A549 (cell line): ENCODE results near the gene SPATA13. TPM values are rescaled to one million over a fixed set of nuclear protein-coding genes. Genes with fewer than 3 reads are reported as not detected.

Experiments used
- ATAC-seq, 2 experiments: fragments of 200-7000 bp in 1 of 2; fragments of >200 bp in 1 of 2; cut with Nextera tagmentation in 1 of 2; cut with Tn5 transposase in 1 of 2; 3 replicates each; pipeline versions ENCODE4 v1.8.0 to v1.9.1; 2018 to 2020; ENCODE audit warnings: mild to moderate bottlenecking in 1 of 2, moderate library complexity in 1 of 2
- CTCF ChIA-PET: fragments of 300-600 bp; sonication (Branson Sonifier 250); formaldehyde crosslinking; extraction: SDS; loops from one replicate; lab custom pipeline; 2021; ENCODE audit warnings: antibody characterized with exemption, inconsistent platforms; lab: Yijun Ruan, JAX
- POLR2A ChIA-PET: fragments of 350-600 bp; formaldehyde crosslinking; extraction: SDS; loops from one replicate; lab custom pipeline; 2021; ENCODE audit warnings: antibody characterized with exemption, inconsistent platforms; lab: Yijun Ruan, JAX
- DNase-seq, 2 experiments: peaks; one replicate each; pipeline versions ENCODE4 v3.0.0 to v3.0.0-alpha.2; 2011 to 2016; ENCODE audit warnings: low read depth in 1 of 2, low spot score in 1 of 2
- FAIRE-seq: peaks from 2 replicates; lab custom pipeline; 2011; peaks lifted over from hg19 to GRCh38; lab: Jason Lieb, UNC
- H3K27ac ChIP-seq, 2 experiments: fragments of >200 bp; sonication (Bioruptor Twin); formaldehyde crosslinking; 3 replicates each; pipeline ENCODE4 v1.5.1; 2016 to 2017
- H3K4me1 ChIP-seq: fragments of >200 bp; sonication (Bioruptor Twin); formaldehyde crosslinking; 3 replicates; pipeline ENCODE4 v1.6.1; 2016
- H3K4me2 ChIP-seq: fragments of >200 bp; sonication (Bioruptor Twin); formaldehyde crosslinking; 3 replicates; pipeline ENCODE4 v1.6.1; 2016
- H3K4me3 ChIP-seq: fragments of >200 bp; sonication (Bioruptor Twin); formaldehyde crosslinking; 3 replicates; pipeline ENCODE4 v1.5.1; 2016
- H3K9me3 ChIP-seq: fragments of >200 bp; sonication (Bioruptor Twin); formaldehyde crosslinking; 3 replicates; pipeline ENCODE4 v1.6.1; 2016
- BHLHE40 ChIP-seq: IDR thresholded peaks from 2 replicates; pipeline ENCODE4 v1.6.1; 2012; ENCODE audit warnings: low read depth, low read length, inconsistent platforms
- CBX2 ChIP-seq: fragments of 200-600 bp; sonication (generic); IDR thresholded peaks from 2 replicates; pipeline ENCODE4 v1.6.1; 2016; ENCODE audit warnings: low read depth, mild to moderate bottlenecking, borderline replicate concordance
- CHD4 ChIP-seq: fragments of 200-600 bp; sonication (generic); IDR thresholded peaks from 2 replicates; pipeline ENCODE4 v1.6.1; 2016; ENCODE audit warnings: antibody characterized with exemption, mild to moderate bottlenecking, borderline replicate concordance
- E2F6 ChIP-seq: IDR thresholded peaks from 2 replicates; pipeline ENCODE4 v1.6.1; 2012; ENCODE audit warnings: low read depth, borderline replicate concordance
- ESRRA ChIP-seq: fragments of 150-350 bp; IDR thresholded peaks from 2 replicates; pipeline ENCODE4 v1.6.1; 2014; ENCODE audit warnings: mild to moderate bottlenecking, low read length, borderline replicate concordance
- FOSB ChIP-seq: fragments of 250-450 bp; sonication (Bioruptor Pico); IDR thresholded peaks from 2 replicates; pipeline ENCODE4 v1.5.0; 2020; ENCODE audit warnings: mild to moderate bottlenecking, moderate library complexity
- FOSL2 ChIP-seq, 2 experiments: fragments of 450-650 bp in 1 of 2; fragments of >200 bp in 1 of 2; sonication (Bioruptor Twin) in 1 of 2; formaldehyde crosslinking; IDR thresholded peaks; 2 replicates each; pipeline versions ENCODE4 v1.5.0 to v1.6.1; 2016 to 2020; ENCODE audit warnings: mild to moderate bottlenecking in 1 of 2, moderate library complexity in 1 of 2
- GATA3 ChIP-seq: IDR thresholded peaks from 2 replicates; pipeline ENCODE4 v1.6.1; 2012; ENCODE audit warnings: borderline replicate concordance
- HDAC2 ChIP-seq: fragments of 200-600 bp; sonication (generic); IDR thresholded peaks from 2 replicates; pipeline ENCODE4 v1.6.1; 2016
- HEYL ChIP-seq: fragments of 250-450 bp; sonication (Bioruptor Pico); IDR thresholded peaks from 2 replicates; pipeline ENCODE4 v1.8.0; 2021; ENCODE audit warnings: mild to moderate bottlenecking, moderate library complexity
- HOXB13 ChIP-seq: fragments of 250-450 bp; sonication (Bioruptor Pico); IDR thresholded peaks from 2 replicates; pipeline ENCODE4 v1.5.0; 2020; ENCODE audit warnings: low read depth, mild to moderate bottlenecking, moderate library complexity
- HOXB5 ChIP-seq: fragments of 250-450 bp; sonication (Bioruptor Pico); IDR thresholded peaks from 2 replicates; pipeline ENCODE4 v1.5.0; 2020; ENCODE audit warnings: mild to moderate bottlenecking, moderate library complexity
- JUNB ChIP-seq: fragments of >200 bp; sonication (Bioruptor Twin); formaldehyde crosslinking; IDR thresholded peaks from 2 replicates; pipeline ENCODE4 v1.6.1; 2016
- KDM5A ChIP-seq: fragments of 200-600 bp; sonication (generic); IDR thresholded peaks from 2 replicates; pipeline ENCODE4 v1.6.1; 2016; ENCODE audit warnings: antibody characterized with exemption, mild to moderate bottlenecking
- MAFK ChIP-seq: fragments of 450-650 bp; IDR thresholded peaks from 2 replicates; pipeline ENCODE4 v1.6.1; 2014; ENCODE audit not compliant: partially characterized antibody
- MAZ ChIP-seq: fragments of 150-350 bp; IDR thresholded peaks from 2 replicates; pipeline ENCODE4 v1.6.1; 2014; ENCODE audit warnings: antibody characterized with exemption, low read depth, low read length, borderline replicate concordance
- POLR2A ChIP-seq: IDR thresholded peaks from 2 replicates; pipeline ENCODE4 v1.6.1; 2012; ENCODE audit warnings: mild to moderate bottlenecking, low read length
- POLR2AphosphoS2 ChIP-seq: conservative IDR thresholded peaks from 2 replicates; pipeline ENCODE4 v1.6.1; 2012; ENCODE audit warnings: low read length, improper control_type of control experiment, inconsistent platforms
- RARB ChIP-seq: fragments of 250-450 bp; sonication (Bioruptor Pico); IDR thresholded peaks from 2 replicates; pipeline ENCODE4 v1.8.0; 2021; ENCODE audit warnings: mild to moderate bottlenecking, moderate library complexity
- RCOR1 ChIP-seq: fragments of 150-350 bp; IDR thresholded peaks from 2 replicates; pipeline ENCODE4 v1.6.1; 2014; ENCODE audit warnings: antibody characterized with exemption, low read length, low read depth
- TP53 ChIP-seq: fragments of 250-450 bp; sonication (Bioruptor Pico); IDR thresholded peaks from 2 replicates; pipeline ENCODE4 v1.5.0; 2021; ENCODE audit warnings: mild to moderate bottlenecking, moderate library complexity
- ZC3H11A ChIP-seq: fragments of 450-650 bp; IDR thresholded peaks from 2 replicates; pipeline ENCODE4 v1.6.1; 2014; ENCODE audit warnings: antibody characterized with exemption, mild to moderate bottlenecking
- ZNF302 ChIP-seq: fragments of 250-450 bp; sonication (Bioruptor Pico); IDR thresholded peaks from 2 replicates; pipeline ENCODE4 v1.9.0; 2021; ENCODE audit warnings: inconsistent platforms, mild to moderate bottlenecking, moderate library complexity
- WGBS: methylation state at CpG from one replicate; pipeline ENCODE4 v1.1.6; 2017; ENCODE audit errors: missing lambda C conversion rate; 5-methylcytosine and 5-hydroxymethylcytosine counted together
- polyA plus RNA-seq, 4 experiments: library from polyadenylated mRNA; depleted of rRNA in 3 of 4; stranded (reverse); fragments of >200 nt; fragmentation: RNase III in 1 of 4; extraction: RNeasy Plus Mini Kit Qiagen cat#74134 plus additional on column Dnase treatment in 1 of 4; gene quantifications; 2 replicates in 3 of 4; 3 replicates in 1 of 4; pipeline ENCODE4 v1.2.3, GENCODE V29; 2011 to 2017
- TF ChIP-seq, protein P1 (sequence below): fragments of >200 bp; sonication (Bioruptor Twin); formaldehyde crosslinking; IDR thresholded peaks from 2 replicates; pipeline ENCODE4 v1.6.1; 2016
- TF ChIP-seq, protein P2 (sequence below): fragments of 250-450 bp; sonication (Bioruptor Pico); IDR thresholded peaks from 2 replicates; pipeline ENCODE4 v1.5.0; 2021; ENCODE audit warnings: mild to moderate bottlenecking, moderate library complexity, borderline replicate concordance
- TF ChIP-seq, protein P3 (sequence below): fragments of >200 bp; sonication (Bioruptor Twin); formaldehyde crosslinking; IDR thresholded peaks from 3 replicates; pipeline ENCODE4 v1.5.1; 2016
- TF ChIP-seq, protein P4 (sequence below): IDR thresholded peaks from 2 replicates; pipeline ENCODE4 v1.6.1; 2012
- TF ChIP-seq, protein P5 (sequence below): fragments of >200 bp; sonication (Bioruptor Twin); formaldehyde crosslinking; IDR thresholded peaks from 3 replicates; pipeline ENCODE4 v1.6.1; 2016

SPATA13 gene
- polyA plus RNA-seq, 2 of the 4 experiments (the other 2 are of a cell fraction), result 3.1 to 6.3 TPM

GRCh38 chr13:24184265-24184841, 23.8 kb downstream of the SPATA13 start:
- 45% methylated on average over 4 of the region's 4 CpGs for WGBS
- no peak for DNase-seq
- CTCF ChIA-PET, result interaction anchor here (1.4 kb wide), 1 partner anchor 17 kb away, joined by 3 read pairs; no protein-coding TSS in a partner anchor
- TF ChIP-seq RCOR1, result no peak
- no peak for TF ChIP-seq RARB (CRISPR knock-in tag)
- peak; percentile 75 for TF ChIP-seq MAFK
- TF ChIP-seq, all 56 proteins: peak for 1
- FAIRE-seq (no peak), ATAC-seq (no peak)
- Histone ChIP-seq H3K27ac (peak overlapping the region in 1 of 2 experiments; percentile 25; a peak in 1 of 6 replicates), H3K4me3 (no peak overlapping the region), H3K4me2 (peak overlapping the region; percentile 55), H3K9me3 (no peaks in the 10 kb centered on the region), H3K4me1 (peaks cover 37% of the 10 kb centered on the region)
- POLR2A ChIA-PET, result no interaction called here

DNA sequence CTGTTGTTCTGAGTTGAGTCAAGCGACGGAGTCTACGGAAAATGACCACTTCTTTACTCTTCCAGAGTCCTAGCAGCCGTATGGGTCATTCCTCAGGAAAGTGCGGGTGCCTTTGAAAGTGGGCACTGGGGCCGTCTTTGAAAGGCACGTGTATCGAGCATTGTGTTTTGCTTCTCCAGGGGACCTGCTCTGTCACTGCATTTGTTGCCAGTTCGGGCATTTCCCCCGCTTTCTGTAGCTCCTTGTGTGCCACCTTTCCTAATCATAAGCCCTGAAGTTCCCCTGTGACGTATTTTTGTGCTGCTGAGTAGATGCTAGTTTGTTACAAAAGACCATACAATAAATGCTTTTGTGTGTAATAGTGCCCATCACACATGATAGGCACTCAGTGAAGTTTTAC, 24.4 kb downstream of the SPATA13 start:
- 87% methylated on average over 11 of the region's 11 CpGs for WGBS
- H3K27ac ChIP-seq, result 0 out of 6 replicates have a peak overlapping the region, but pooled peaks of 1 of the 2 experiments have one; percentile 4
- H3K4me3 ChIP-seq, result no peak overlapping the region
- ChIA-PET CTCF (interaction anchor here (1.4 kb wide), 1 partner anchor 18 kb away, joined by 3 read pairs; no protein-coding TSS in a partner anchor), POLR2A (no interaction called here)
- no peak for DNase-seq
- peaks cover 37% of the 10 kb centered on the region for H3K4me1 ChIP-seq
- no peak for ATAC-seq
- H3K4me2 ChIP-seq, result peak overlapping the region; percentile 55
- TF ChIP-seq FOSB (no peak), GATA3 (no peak), FOSL2 (IDR thresholded peaks at IDR 0.05) (no peak), FOSL2 (CRISPR knock-in tag; IDR thresholded peaks at IDR 0.05) (no peak), HDAC2 (no peak), HOXB5 (CRISPR knock-in tag) (no peak), MAZ (no peak), POLR2A (no peak), HEYL (CRISPR knock-in tag) (no peak), RARB (CRISPR knock-in tag) (no peak), HOXB13 (no peak), ZNF302 (no peak), JUNB (no peak)
- TF ChIP-seq, protein P1, sequence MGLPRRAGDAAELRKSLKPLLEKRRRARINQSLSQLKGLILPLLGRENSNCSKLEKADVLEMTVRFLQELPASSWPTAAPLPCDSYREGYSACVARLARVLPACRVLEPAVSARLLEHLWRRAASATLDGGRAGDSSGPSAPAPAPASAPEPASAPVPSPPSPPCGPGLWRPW, result no peak
- TF ChIP-seq, protein P2, sequence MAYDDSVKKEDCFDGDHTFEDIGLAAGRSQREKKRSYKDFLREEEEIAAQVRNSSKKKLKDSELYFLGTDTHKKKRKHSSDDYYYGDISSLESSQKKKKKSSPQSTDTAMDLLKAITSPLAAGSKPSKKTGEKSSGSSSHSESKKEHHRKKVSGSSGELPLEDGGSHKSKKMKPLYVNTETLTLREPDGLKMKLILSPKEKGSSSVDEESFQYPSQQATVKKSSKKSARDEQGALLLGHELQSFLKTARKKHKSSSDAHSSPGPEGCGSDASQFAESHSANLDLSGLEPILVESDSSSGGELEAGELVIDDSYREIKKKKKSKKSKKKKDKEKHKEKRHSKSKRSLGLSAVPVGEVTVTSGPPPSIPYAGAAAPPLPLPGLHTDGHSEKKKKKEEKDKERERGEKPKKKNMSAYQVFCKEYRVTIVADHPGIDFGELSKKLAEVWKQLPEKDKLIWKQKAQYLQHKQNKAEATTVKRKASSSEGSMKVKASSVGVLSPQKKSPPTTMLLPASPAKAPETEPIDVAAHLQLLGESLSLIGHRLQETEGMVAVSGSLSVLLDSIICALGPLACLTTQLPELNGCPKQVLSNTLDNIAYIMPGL (CRISPR knock-in tag), result no peak
- TF ChIP-seq, protein P3, sequence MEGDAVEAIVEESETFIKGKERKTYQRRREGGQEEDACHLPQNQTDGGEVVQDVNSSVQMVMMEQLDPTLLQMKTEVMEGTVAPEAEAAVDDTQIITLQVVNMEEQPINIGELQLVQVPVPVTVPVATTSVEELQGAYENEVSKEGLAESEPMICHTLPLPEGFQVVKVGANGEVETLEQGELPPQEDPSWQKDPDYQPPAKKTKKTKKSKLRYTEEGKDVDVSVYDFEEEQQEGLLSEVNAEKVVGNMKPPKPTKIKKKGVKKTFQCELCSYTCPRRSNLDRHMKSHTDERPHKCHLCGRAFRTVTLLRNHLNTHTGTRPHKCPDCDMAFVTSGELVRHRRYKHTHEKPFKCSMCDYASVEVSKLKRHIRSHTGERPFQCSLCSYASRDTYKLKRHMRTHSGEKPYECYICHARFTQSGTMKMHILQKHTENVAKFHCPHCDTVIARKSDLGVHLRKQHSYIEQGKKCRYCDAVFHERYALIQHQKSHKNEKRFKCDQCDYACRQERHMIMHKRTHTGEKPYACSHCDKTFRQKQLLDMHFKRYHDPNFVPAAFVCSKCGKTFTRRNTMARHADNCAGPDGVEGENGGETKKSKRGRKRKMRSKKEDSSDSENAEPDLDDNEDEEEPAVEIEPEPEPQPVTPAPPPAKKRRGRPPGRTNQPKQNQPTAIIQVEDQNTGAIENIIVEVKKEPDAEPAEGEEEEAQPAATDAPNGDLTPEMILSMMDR, result no peak
- TF ChIP-seq, all 56 proteins: peak for 0
- no peak for FAIRE-seq
- H3K9me3 ChIP-seq, result no peaks in the 10 kb centered on the region

DNA sequence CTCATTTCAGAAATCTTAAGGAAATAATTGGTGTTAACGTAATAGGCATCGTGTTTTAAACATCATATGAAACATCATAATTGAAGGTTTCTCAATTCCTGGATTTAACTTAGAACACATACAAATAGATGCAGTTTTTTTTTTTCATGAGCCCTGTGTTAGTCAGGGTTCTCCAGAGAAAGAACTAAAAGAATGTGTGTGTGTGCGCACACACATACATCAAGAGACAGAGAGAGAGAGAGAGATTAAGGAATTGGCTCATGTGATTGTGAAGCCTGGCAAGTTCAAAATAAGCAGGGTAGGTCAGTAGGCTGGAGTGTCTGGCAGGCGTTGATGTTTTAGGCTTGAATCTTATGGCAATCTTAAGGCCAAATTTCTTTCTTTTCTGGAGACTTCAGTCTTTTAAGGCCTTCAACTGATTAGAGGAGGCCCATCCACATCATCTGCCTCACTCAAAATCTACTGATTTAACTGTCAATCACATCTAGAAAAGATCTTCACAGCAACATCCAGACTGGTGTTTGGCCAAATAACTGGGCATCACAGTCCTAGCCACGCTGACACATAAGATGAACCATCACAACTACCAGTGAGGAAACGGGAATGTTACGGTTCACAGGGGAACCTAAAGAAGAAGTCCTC, 25.2 kb downstream of the SPATA13 start:
- Histone ChIP-seq H3K4me1 (peaks cover 37% of the 10 kb centered on the region), H3K4me3 (no peak overlapping the region), H3K9me3 (no peaks in the 10 kb centered on the region), H3K4me2 (no peak overlapping the region), H3K27ac (no peak overlapping the region)
- no peak for ATAC-seq
- CTCF ChIA-PET, result no interaction called here
- POLR2A ChIA-PET, result no interaction called here
- no peak for FAIRE-seq
- DNase-seq, result no peak
- 98% methylated on average over 7 of the region's 7 CpGs for WGBS
- TF ChIP-seq, protein P1, result no peak
- no peak for TF ChIP-seq MAFK
- TF ChIP-seq KDM5A, result no peak
- TF ChIP-seq, protein P4, sequence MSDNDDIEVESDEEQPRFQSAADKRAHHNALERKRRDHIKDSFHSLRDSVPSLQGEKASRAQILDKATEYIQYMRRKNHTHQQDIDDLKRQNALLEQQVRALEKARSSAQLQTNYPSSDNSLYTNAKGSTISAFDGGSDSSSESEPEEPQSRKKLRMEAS, result no peak
- no peak for TF ChIP-seq BHLHE40
- TF ChIP-seq CBX2, result no peak
- TF ChIP-seq, protein P5, sequence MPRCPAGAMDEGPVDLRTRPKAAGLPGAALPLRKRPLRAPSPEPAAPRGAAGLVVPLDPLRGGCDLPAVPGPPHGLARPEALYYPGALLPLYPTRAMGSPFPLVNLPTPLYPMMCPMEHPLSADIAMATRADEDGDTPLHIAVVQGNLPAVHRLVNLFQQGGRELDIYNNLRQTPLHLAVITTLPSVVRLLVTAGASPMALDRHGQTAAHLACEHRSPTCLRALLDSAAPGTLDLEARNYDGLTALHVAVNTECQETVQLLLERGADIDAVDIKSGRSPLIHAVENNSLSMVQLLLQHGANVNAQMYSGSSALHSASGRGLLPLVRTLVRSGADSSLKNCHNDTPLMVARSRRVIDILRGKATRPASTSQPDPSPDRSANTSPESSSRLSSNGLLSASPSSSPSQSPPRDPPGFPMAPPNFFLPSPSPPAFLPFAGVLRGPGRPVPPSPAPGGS, result no peak
- no peak for TF ChIP-seq POLR2AphosphoS2
- TF ChIP-seq RARB (CRISPR knock-in tag), result no peak
- no peak for TF ChIP-seq CHD4
- TF ChIP-seq HOXB13, result no peak
- TF ChIP-seq ESRRA, result no peak
- no peak for TF ChIP-seq JUNB
- TF ChIP-seq ZC3H11A, result no peak
- no peak for TF ChIP-seq HEYL (CRISPR knock-in tag)
- TF ChIP-seq TP53 (CRISPR knock-in tag), result no peak
- TF ChIP-seq E2F6, result no peak
